Measurements from ENCODE around the gene FBXL13.
"Not testable (repeated sequence)": the region's sequence is repeated elsewhere in the genome, so short reads cannot be mapped to it uniquely, and the experiment has no call there.

Gene FBXL13

GRCh38 chr7:102795987-102796595 lies 278.5 kb downstream of the FBXL13 start:
- not testable (repeated sequence) for H3K27me3 Mint-ChIP-seq; H3K9me3 Mint-ChIP-seq; H3K27ac Mint-ChIP-seq; DNase-seq; H3K4me1 Mint-ChIP-seq (ENCODE audit: low read depth); H3K4me3 Mint-ChIP-seq
- peaks cover 31% of the 10 kb centered on the region for H3K36me3 Mint-ChIP-seq (ENCODE audit: low read depth)

- H3K9me3 Mint-ChIP-seq; H3K27ac Mint-ChIP-seq; H3K27me3 Mint-ChIP-seq; DNase-seq; H3K4me3 Mint-ChIP-seq; H3K4me1 Mint-ChIP-seq (ENCODE audit: low read depth): not testable (repeated sequence)
- H3K36me3 Mint-ChIP-seq (ENCODE audit: low read depth), result peaks cover 30% of the 10 kb centered on the region
Measured at GRCh38 chr7:102794567-102794966, 280.0 kb downstream of the FBXL13 start.

GRCh38 chr7:102791831-102792230 lies 282.8 kb downstream of the FBXL13 start:
- not testable (repeated sequence) for H3K4me1 Mint-ChIP-seq (ENCODE audit: low read depth)

GRCh38 chr7:102791367-102791766 lies 283.2 kb downstream of the FBXL13 start:
- H3K36me3 Mint-ChIP-seq (ENCODE audit: low read depth), result peaks cover 38% of the 10 kb centered on the region
- not testable (repeated sequence) for H3K4me3 Mint-ChIP-seq; H3K27me3 Mint-ChIP-seq; H3K4me1 Mint-ChIP-seq (ENCODE audit: low read depth); H3K9me3 Mint-ChIP-seq; H3K27ac Mint-ChIP-seq; DNase-seq

More at GRCh38 chr7:102791831-102792230, 282.8 kb downstream of the FBXL13 start:
- not testable (repeated sequence) for H3K27me3 Mint-ChIP-seq, DNase-seq, H3K4me3 Mint-ChIP-seq, H3K9me3 Mint-ChIP-seq, H3K27ac Mint-ChIP-seq
- H3K36me3 Mint-ChIP-seq (ENCODE audit: low read depth), result peaks cover 43% of the 10 kb centered on the region

- not testable (repeated sequence) for DNase-seq; H3K4me1 Mint-ChIP-seq (ENCODE audit: low read depth); H3K4me3 Mint-ChIP-seq; H3K27ac Mint-ChIP-seq; H3K9me3 Mint-ChIP-seq; H3K27me3 Mint-ChIP-seq
- peaks cover 34% of the 10 kb centered on the region for H3K36me3 Mint-ChIP-seq (ENCODE audit: low read depth)
Measured at GRCh38 chr7:102790364-102791100, 284.1 kb downstream of the FBXL13 start.

GRCh38 chr7:102788770-102789169 lies 285.8 kb downstream of the FBXL13 start:
- H3K27me3 Mint-ChIP-seq; H3K27ac Mint-ChIP-seq; DNase-seq; H3K4me3 Mint-ChIP-seq; H3K9me3 Mint-ChIP-seq; H3K4me1 Mint-ChIP-seq (ENCODE audit: low read depth): not testable (repeated sequence)
- H3K36me3 Mint-ChIP-seq (ENCODE audit: low read depth), result peaks cover 22% of the 10 kb centered on the region

GRCh38 chr7:102780926-102781325 lies 293.7 kb downstream of the FBXL13 start:
- H3K27me3 Mint-ChIP-seq; DNase-seq; H3K4me3 Mint-ChIP-seq; H3K9me3 Mint-ChIP-seq; H3K27ac Mint-ChIP-seq; H3K4me1 Mint-ChIP-seq (ENCODE audit: low read depth): not testable (repeated sequence)
- peaks cover 31% of the 10 kb centered on the region for H3K36me3 Mint-ChIP-seq (ENCODE audit: low read depth)

GRCh38 chr7:102778663-102779062 lies 295.9 kb downstream of the FBXL13 start:
- DNase-seq; H3K9me3 Mint-ChIP-seq; H3K4me3 Mint-ChIP-seq; H3K27ac Mint-ChIP-seq; H3K27me3 Mint-ChIP-seq; H3K4me1 Mint-ChIP-seq (ENCODE audit: low read depth): not testable (repeated sequence)
- peaks cover 31% of the 10 kb centered on the region for H3K36me3 Mint-ChIP-seq (ENCODE audit: low read depth)

- not testable (repeated sequence) for H3K9me3 Mint-ChIP-seq; H3K27me3 Mint-ChIP-seq; H3K4me3 Mint-ChIP-seq; H3K27ac Mint-ChIP-seq; H3K4me1 Mint-ChIP-seq (ENCODE audit: low read depth); DNase-seq
- H3K36me3 Mint-ChIP-seq (ENCODE audit: low read depth), result peaks cover 28% of the 10 kb centered on the region
Measured at GRCh38 chr7:102776217-102776616, 298.4 kb downstream of the FBXL13 start.

- not testable (repeated sequence) for H3K27me3 Mint-ChIP-seq; H3K4me1 Mint-ChIP-seq (ENCODE audit: low read depth); H3K4me3 Mint-ChIP-seq; H3K9me3 Mint-ChIP-seq; H3K27ac Mint-ChIP-seq; H3K36me3 Mint-ChIP-seq (ENCODE audit: low read depth); DNase-seq
Measured at GRCh38 chr7:102770467-102770866, 304.1 kb downstream of the FBXL13 start.

- H3K36me3 Mint-ChIP-seq (ENCODE audit: low read depth); H3K4me3 Mint-ChIP-seq; H3K27ac Mint-ChIP-seq; H3K27me3 Mint-ChIP-seq; H3K9me3 Mint-ChIP-seq; DNase-seq; H3K4me1 Mint-ChIP-seq (ENCODE audit: low read depth): not testable (repeated sequence)
Measured at GRCh38 chr7:102769657-102770192, 304.9 kb downstream of the FBXL13 start.

GRCh38 chr7:102763295-102763905 lies 311.2 kb downstream of the FBXL13 start:
- H3K4me3 Mint-ChIP-seq, result not testable (repeated sequence)

More at GRCh38 chr7:102763295-102763905, 311.2 kb downstream of the FBXL13 start:
- not testable (repeated sequence) for H3K27me3 Mint-ChIP-seq; H3K9me3 Mint-ChIP-seq; DNase-seq; H3K36me3 Mint-ChIP-seq (ENCODE audit: low read depth); H3K27ac Mint-ChIP-seq; H3K4me1 Mint-ChIP-seq (ENCODE audit: low read depth)
